Fibroblast of villous mesenchyme (primary cell): ENCODE measurements around the gene MYO5A. TPM values are rescaled to one million over a fixed set of nuclear protein-coding genes. Genes with fewer than 3 reads are reported as not detected.
A peak's percentile ranks its signal among the peaks of the same experiment; 100 is the strongest.

Experiments used
- DNase-seq: peaks from one replicate; pipeline ENCODE4 v3.0.0-alpha.2; 2010; ENCODE audit warnings: low read depth
- H3K4me3 ChIP-seq: 2 replicates; pipeline ENCODE4 v1.5.1; 2011; ENCODE audit warnings: low read depth, mild to moderate bottlenecking, low read length
- CTCF ChIP-seq: IDR thresholded peaks from 2 replicates; pipeline ENCODE4 v1.5.1; 2012; ENCODE audit warnings: low read depth, mild to moderate bottlenecking, low read length; ENCODE audit not compliant: insufficient read depth
- total RNA-seq: library from RNA; depleted of rRNA; stranded (reverse); fragments of >200 nt; gene quantifications from 2 replicates; pipeline ENCODE4 v1.2.3, GENCODE V29; 2012

The MYO5A gene
- total RNA-seq, 1 donor: 53.1 TPM

DNA sequence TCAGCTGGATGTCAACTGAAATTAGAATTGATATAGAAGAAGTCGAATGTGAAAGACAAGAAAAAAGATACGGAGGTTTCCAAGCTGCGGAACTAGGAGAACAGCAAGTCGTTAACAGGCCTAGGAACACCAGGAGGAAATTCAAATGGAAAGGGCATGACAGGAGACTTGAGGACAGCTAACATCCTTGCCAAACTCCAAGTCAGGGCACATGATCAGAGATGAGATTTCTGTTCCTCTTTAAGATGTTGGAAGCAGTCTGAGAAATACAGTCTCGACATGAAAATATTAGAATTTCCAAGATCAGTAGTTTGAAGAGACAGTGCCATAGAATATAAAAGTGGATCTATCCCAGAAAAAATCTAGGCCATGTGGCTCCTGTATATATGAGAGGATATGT is 5.0 kb downstream of the MYO5A start:
- TF ChIP-seq CTCF: no peak
- DNase-seq: no peak
- no peak overlapping the region for H3K4me3 ChIP-seq

DNA sequence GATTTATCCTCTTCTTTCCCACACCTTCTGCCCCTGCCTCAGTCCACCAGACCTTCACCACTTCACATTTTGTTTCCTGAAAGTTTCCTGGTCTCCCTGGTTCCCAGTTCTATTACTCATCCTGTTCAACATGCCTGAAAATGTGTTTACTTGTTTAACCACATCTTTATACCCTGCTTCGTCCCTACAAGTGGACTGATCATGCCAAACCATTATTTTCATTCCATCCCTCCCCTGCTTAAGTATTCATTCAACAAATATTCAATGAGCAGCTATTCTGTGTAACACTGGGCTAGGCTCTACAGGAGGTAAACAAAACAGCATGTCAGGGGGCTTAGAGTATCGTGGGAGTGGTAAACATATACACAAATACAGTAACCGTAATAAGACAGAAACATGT is 5.5 kb downstream of the MYO5A start:
- H3K4me3 ChIP-seq: no peak overlapping the region
- DNase-seq: peak; percentile 83
- TF ChIP-seq CTCF: no peak

DNA sequence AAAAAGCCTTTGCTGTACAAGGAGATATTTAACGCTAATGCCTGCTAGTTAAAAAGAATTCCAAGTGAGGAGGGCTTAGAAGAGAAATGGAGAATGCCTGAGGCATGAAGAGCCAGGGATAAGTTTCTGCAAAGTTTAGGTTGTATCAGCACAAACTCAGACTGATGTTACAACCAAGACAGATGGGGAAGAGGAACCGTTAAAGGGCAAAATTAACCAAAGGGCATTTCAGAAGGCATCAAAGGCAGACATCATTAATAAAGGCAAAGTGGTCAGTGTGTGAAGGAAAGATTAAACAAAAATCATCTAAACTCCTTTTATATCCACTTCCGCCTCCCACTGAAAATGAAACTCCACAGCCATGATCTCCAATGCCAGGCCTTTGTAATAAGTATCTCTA is 7.0 kb downstream of the MYO5A start:
- no peak for TF ChIP-seq CTCF
- no peak overlapping the region for H3K4me3 ChIP-seq
- DNase-seq: no peak

DNA sequence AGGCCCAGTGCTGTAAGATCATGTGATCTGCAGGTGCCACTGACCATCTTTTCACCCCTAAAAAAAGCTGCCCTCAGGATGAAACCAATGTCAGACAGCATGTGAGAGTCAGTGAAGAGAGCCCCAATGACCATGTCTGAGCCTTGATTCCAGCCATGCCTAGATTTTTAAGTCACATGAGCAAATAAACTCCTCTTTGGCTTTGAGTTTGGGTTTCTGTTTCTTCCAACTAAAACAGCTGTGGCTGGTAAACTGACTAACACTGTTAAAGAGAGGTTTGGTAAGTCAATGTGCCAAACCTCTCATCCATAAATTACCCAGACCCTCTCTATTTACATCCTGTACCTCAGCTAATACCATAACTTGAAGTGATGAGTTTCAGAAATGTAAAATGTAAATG is 8.3 kb downstream of the MYO5A start:
- no peak overlapping the region for H3K4me3 ChIP-seq
- DNase-seq: no peak
- no peak for TF ChIP-seq CTCF

- no peak for DNase-seq
- no peak overlapping the region for H3K4me3 ChIP-seq
- no peak for TF ChIP-seq CTCF
Measured at GRCh38 chr15:52518487-52519371, 10.0 kb downstream of the MYO5A start.

DNA sequence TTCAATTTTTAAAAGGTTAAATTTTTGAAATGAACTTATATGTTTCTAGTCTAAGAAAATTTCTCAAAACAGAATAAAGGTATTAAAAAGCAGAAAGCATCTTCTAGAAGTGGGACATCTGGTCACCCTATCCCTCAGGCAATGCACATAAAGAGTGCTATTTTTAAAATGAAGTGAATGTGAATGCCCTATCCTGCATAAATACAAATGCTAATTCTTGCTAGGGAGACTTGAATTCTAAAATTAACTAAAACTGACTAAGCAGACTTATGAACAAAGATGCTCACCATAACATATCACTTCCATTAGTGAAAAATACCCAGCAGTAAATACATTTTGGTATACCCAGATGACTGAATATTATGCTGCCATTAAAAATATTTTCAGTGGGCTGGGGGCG is 11.7 kb downstream of the MYO5A start:
- DNase-seq: no peak
- no peak for TF ChIP-seq CTCF
- H3K4me3 ChIP-seq: no peak overlapping the region

DNA sequence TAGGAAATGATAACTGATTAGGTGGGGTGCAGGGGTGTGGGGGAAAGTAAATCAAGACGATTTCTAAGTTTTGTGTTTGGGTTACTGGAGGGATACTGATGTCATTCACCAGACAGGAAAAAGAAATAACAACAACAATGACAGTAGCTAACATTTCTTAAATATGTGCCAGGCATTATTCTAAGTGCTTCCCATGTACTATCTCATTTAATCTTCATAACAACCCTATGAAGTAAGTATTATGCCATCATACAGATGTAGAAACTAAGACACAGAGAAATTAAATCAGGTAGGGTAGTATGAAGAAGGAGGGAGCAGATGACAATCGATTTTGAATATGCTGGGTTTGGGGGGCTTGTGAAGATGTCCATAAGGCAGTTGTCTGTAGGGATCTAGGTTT is 13.3 kb downstream of the MYO5A start:
- no peak for TF ChIP-seq CTCF
- no peak overlapping the region for H3K4me3 ChIP-seq
- no peak for DNase-seq
